ENCODE data around the gene PAM16.
"Not testable (repeated sequence)": the region's sequence is repeated elsewhere in the genome, so short reads cannot be mapped to it uniquely, and the experiment has no call there.

Gene PAM16

DNA sequence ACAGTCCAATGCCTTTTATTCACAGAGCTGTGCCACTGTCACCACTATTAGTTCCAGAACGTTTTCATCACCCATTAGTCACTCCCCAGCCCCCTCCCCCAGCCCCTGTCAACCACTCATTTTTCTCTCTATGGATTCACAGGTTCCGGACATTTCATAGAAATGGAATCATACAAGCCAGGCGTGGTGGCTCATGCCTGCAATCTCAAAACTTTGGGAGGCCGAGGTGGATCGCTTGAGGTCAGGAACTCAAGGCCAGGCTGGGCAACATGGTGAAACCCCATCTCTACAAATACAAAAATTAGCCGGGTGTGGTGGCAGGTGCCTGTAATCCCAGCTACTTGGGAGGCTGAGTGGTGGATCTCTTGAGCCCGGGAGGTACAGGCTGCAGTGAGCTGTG, 759 bp upstream of the PAM16 start:
- peak overlapping the region; percentile 97 for H3K27ac Mint-ChIP-seq
- peak overlapping the region; percentile 95 for H3K4me3 Mint-ChIP-seq
- no peaks in the 10 kb centered on the region for H3K27me3 Mint-ChIP-seq
- no peaks in the 10 kb centered on the region for H3K36me3 Mint-ChIP-seq
- no peaks in the 10 kb centered on the region for H3K9me3 Mint-ChIP-seq
- peaks cover 18% of the 10 kb centered on the region for H3K4me1 Mint-ChIP-seq

- no peaks in the 10 kb centered on the region for H3K36me3 Mint-ChIP-seq
- H3K27ac Mint-ChIP-seq = peak overlapping the region; percentile 88
- no peaks in the 10 kb centered on the region for H3K27me3 Mint-ChIP-seq
- H3K4me3 Mint-ChIP-seq = peak overlapping the region; percentile 95
- peaks cover 24% of the 10 kb centered on the region for H3K4me1 Mint-ChIP-seq
- H3K9me3 Mint-ChIP-seq = no peaks in the 10 kb centered on the region
These were observed 745 bp downstream of the PAM16 start for GRCh38 chr16:4350365-4350786.

DNA sequence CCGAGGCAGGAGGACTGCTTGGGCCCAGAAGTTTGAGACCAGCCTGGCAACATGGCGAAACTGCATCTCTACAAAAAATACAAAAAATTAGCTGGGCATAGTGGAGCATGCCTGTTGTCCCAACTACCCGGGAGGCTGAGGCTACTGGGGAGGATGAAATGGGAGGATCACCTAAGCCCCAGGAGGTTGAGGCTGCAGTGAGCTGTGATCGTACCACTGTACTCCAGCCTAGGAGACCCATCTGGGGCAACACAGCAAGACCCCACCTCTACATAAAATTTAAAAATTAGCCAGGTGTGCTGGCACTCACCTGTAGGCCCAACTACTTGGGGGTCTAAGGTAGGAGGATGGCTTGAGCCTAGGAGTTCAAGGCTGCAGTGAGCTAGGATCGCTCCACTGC, 1.8 kb downstream of the PAM16 start:
- peaks cover 24% of the 10 kb centered on the region for H3K4me1 Mint-ChIP-seq
- H3K27me3 Mint-ChIP-seq = no peaks in the 10 kb centered on the region
- H3K9me3 Mint-ChIP-seq = no peaks in the 10 kb centered on the region
- H3K36me3 Mint-ChIP-seq = no peaks in the 10 kb centered on the region
- peak overlapping the region; percentile 67 for H3K4me3 Mint-ChIP-seq
- H3K27ac Mint-ChIP-seq = no peak overlapping the region

DNA sequence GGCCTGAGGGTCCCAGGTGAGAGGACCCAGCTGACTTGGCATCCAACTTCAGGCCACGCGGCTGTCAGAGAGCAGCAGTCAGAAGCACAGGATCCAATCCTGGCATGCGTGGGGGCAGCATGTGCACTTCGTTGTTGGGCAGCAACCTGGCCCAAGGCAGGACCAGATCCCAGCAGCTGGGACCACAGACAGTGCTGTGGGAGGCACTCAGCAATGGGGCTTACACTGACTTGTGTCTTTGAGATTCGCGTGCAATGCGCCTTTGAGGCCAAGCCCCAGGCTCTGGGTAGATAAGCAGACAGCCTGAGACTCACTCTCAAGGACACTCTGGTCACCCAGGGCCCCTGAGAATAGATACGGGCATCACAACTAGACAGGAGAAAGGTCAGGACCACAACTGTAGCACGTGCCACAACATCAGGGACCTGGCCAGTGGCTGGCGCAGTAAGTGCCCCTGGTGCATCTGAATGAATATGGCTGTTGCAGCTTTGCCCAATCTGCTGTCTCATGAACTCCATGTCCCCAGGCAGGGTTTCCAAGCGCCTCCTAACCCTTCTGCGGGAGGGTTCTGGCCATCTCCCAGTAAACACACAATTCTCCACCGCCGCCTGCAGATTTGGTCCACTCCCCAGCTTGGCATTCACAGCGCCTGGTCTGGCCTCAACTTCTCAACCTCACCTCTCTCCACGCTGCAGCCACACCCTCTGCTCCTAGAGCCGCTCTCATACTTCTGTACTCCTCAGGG, 3.2 kb downstream of the PAM16 start:
- no peaks in the 10 kb centered on the region for H3K9me3 Mint-ChIP-seq
- H3K36me3 Mint-ChIP-seq = no peaks in the 10 kb centered on the region
- peaks cover 30% of the 10 kb centered on the region for H3K4me1 Mint-ChIP-seq
- H3K27me3 Mint-ChIP-seq = no peaks in the 10 kb centered on the region
- peak overlapping the region; percentile 84 for H3K27ac Mint-ChIP-seq
- H3K4me3 Mint-ChIP-seq = peak overlapping the region; percentile 2

GRCh38 chr16:4347010-4347409, 4.1 kb downstream of the PAM16 start:
- Mint-ChIP-seq H3K36me3 (no peaks in the 10 kb centered on the region), H3K9me3 (no peaks in the 10 kb centered on the region), H3K4me3 (no peak overlapping the region), H3K4me1 (peaks cover 30% of the 10 kb centered on the region), H3K27me3 (no peaks in the 10 kb centered on the region), H3K27ac (peak overlapping the region; percentile 55)

DNA sequence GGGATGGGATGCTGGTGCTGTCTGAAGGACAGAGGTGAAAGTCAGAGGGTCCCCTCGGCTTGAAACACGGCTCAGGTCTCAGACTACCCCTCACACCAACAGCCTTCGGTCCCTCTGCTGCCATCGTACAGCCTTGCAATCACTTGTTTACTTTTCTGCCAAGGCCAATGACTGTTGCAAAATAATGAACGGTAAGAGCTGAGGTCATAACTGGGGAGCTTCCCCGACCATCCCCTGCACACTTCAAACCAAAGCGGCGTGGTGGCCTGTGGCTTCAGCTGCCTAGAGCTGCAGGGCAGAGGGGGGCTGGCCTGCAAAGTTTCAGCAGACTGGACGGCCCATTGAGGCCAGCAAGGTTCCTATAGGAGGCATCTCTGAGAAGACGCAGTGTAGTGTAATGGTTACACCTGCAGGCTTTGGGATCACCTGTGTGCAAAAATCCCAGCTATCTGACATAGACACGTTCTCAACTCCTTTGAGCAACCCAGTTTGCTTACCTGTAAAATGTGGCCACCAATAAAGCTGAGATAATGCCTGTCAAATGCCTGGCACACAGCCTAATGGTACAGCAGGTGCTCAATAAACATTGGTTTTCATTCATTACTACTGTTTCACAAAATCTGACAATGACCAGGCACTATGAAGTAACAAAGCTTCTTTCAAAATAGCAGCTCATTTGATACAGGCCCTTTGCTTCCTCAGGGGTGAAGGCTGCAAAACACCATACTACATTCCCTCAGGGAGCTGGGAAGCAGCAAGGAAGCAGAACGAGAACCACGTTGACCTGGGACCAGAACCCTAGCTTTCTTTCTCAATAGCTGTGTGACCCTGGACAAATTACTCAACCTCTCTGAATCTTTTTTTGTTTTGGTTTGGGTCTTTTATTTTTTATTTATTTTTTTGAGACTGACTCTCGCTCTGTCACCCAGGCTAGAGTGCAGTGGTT, 5.0 kb downstream of the PAM16 start:
- Mint-ChIP-seq H3K4me3 (no peak overlapping the region), H3K4me1 (peaks cover 23% of the 10 kb centered on the region), H3K27me3 (no peaks in the 10 kb centered on the region), H3K9me3 (no peaks in the 10 kb centered on the region), H3K27ac (peak overlapping the region; percentile 8), H3K36me3 (no peaks in the 10 kb centered on the region)

- Mint-ChIP-seq H3K36me3 (no peaks in the 10 kb centered on the region), H3K27me3 (no peaks in the 10 kb centered on the region), H3K4me3 (no peak overlapping the region), H3K27ac (peak overlapping the region; percentile 68), H3K4me1 (peaks cover 23% of the 10 kb centered on the region), H3K9me3 (no peaks in the 10 kb centered on the region)
These were observed 5.9 kb downstream of the PAM16 start for GRCh38 chr16:4344983-4345835.

GRCh38 chr16:4344300-4344982, 6.7 kb downstream of the PAM16 start:
- H3K4me1 Mint-ChIP-seq = peaks cover 23% of the 10 kb centered on the region
- H3K4me3 Mint-ChIP-seq, H3K27me3 Mint-ChIP-seq, H3K9me3 Mint-ChIP-seq, H3K36me3 Mint-ChIP-seq: not testable (repeated sequence)
- H3K27ac Mint-ChIP-seq = peak overlapping the region; percentile 68

GRCh38 chr16:4342866-4343744, 8.0 kb downstream of the PAM16 start:
- Mint-ChIP-seq H3K27me3 (no peaks in the 10 kb centered on the region), H3K4me3 (no peak overlapping the region), H3K4me1 (peaks cover 18% of the 10 kb centered on the region), H3K9me3 (no peaks in the 10 kb centered on the region), H3K36me3 (no peaks in the 10 kb centered on the region), H3K27ac (no peak overlapping the region)

GRCh38 chr16:4341250-4341649, 9.9 kb downstream of the PAM16 start:
- H3K27me3 Mint-ChIP-seq = no peaks in the 10 kb centered on the region
- H3K36me3 Mint-ChIP-seq = no peaks in the 10 kb centered on the region
- peaks cover 11% of the 10 kb centered on the region for H3K4me1 Mint-ChIP-seq
- no peak overlapping the region for H3K27ac Mint-ChIP-seq
- no peaks in the 10 kb centered on the region for H3K9me3 Mint-ChIP-seq
- no peak overlapping the region for H3K4me3 Mint-ChIP-seq

DNA sequence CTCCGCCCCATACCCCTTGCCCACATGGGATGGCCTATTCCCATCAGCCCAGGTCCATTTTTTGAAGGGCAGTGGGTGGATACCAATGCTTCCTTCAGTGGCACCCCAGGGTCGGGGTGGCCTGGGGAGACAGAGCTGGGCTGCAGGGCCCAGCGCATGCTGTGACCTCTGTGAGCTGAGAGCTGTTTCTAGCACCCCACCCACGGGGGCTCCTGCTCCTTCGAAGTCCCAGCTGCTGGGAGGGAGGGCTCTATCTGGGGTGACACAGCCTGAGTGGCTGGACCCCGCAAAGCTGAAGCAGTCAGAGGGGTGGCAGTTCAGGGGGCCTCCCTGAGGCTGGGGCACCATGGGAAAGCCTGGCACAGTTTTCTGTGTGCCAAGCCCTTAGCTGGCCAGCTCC, 10.7 kb downstream of the PAM16 start:
- H3K27ac Mint-ChIP-seq = no peak overlapping the region

GRCh38 chr16:4339909-4340308, 11.2 kb downstream of the PAM16 start:
- peaks cover 6% of the 10 kb centered on the region for H3K4me1 Mint-ChIP-seq
- H3K36me3 Mint-ChIP-seq = no peaks in the 10 kb centered on the region
- H3K9me3 Mint-ChIP-seq = no peaks in the 10 kb centered on the region
- H3K27me3 Mint-ChIP-seq = no peaks in the 10 kb centered on the region
- H3K27ac Mint-ChIP-seq = no peak overlapping the region
- H3K4me3 Mint-ChIP-seq = no peak overlapping the region

More for the DNA sequence above, 10.7 kb downstream of the PAM16 start:
- Mint-ChIP-seq H3K36me3 (no peaks in the 10 kb centered on the region), H3K27me3 (no peaks in the 10 kb centered on the region), H3K4me3 (no peak overlapping the region), H3K4me1 (peaks cover 6% of the 10 kb centered on the region), H3K9me3 (no peaks in the 10 kb centered on the region)

GRCh38 chr16:4339455-4339854, 11.7 kb downstream of the PAM16 start:
- Mint-ChIP-seq H3K36me3 (no peaks in the 10 kb centered on the region), H3K27me3 (no peaks in the 10 kb centered on the region), H3K9me3 (no peaks in the 10 kb centered on the region), H3K4me3 (no peak overlapping the region), H3K4me1 (peaks cover 6% of the 10 kb centered on the region), H3K27ac (no peak overlapping the region)

DNA sequence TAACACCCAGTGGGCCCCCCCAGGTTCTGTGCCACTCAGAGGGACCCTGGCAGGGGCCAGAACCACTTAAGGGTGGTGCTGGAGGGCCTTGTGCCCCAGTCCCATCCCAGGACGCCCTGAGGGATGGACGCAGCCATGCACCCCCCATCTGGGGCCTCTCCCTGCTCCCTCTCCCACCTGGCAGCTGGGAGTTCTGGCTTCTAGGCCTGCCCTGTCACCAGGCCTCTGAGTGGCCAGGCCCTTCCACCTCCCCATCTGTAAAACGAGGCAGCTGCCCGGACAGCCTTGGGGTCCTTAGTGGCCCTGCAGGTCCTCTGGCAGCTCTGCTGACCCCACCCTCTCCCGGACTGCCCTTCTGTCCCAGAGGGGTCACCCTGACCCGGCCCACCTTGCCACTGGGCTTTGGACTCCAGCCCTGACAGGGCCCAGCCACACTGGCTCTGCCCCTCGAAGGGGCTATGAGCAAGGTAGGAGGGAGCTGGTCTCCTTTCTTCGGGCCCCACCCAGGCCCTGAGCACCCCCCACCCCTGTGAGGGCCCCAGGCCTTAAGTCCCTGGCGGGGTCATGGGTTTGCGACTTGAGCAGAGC, 12.3 kb downstream of the PAM16 start:
- H3K36me3 Mint-ChIP-seq = no peaks in the 10 kb centered on the region
- H3K4me1 Mint-ChIP-seq = peaks cover 5% of the 10 kb centered on the region
- H3K4me3 Mint-ChIP-seq = no peak overlapping the region
- H3K27ac Mint-ChIP-seq = no peak overlapping the region
- no peaks in the 10 kb centered on the region for H3K27me3 Mint-ChIP-seq
- H3K9me3 Mint-ChIP-seq = no peaks in the 10 kb centered on the region
